ENCODE measurements around the gene ALDH8A1. TPM values are rescaled to one million over a fixed set of nuclear protein-coding genes. Genes with fewer than 3 reads are reported as not detected.

Gene ALDH8A1
- total and polyA plus RNA-seq, 7 donors: 0.58 to 3.8 (median 1.2) TPM; not detected in 2

GRCh38 chr6:134982161-134982560 lies 32.3 kb upstream of the ALDH8A1 start:
- no peaks in the 10 kb centered on the region for H3K4me1 ChIP-seq
- intact Hi-C loops (cut with DNase I): no loop called here
- H3K4me3 ChIP-seq: no peak overlapping the region
- 79 to 83% methylated on average over 3 of the region's 3 CpGs for WGBS, 2 donors
- no peak for DNase-seq
- H3K9me3 ChIP-seq: no peaks in the 10 kb centered on the region
- H3K36me3 ChIP-seq: peaks cover 0 to 87% (median 16%) of the 10 kb centered on the region in 4 donors
- TF ChIP-seq EP300 (IDR thresholded peaks at IDR 0.05): no peak
- no peak for TF ChIP-seq POLR2AphosphoS5 (IDR thresholded peaks at IDR 0.05)
- no peak for TF ChIP-seq POLR2A (IDR thresholded peaks at IDR 0.05)
- TF ChIP-seq CTCF (IDR thresholded peaks at IDR 0.05): no peak
- H3K27me3 ChIP-seq: no peaks in the 10 kb centered on the region
- no peak overlapping the region for H3K27ac ChIP-seq

- 49 to 65% methylated on average over 1 of the region's 1 CpG for whole genome bisulfite sequencing, 2 donors
Observed at GRCh38 chr6:134980846-134981245, 30.9 kb upstream of the ALDH8A1 start.

GRCh38 chr6:134979142-134979541 lies 29.2 kb upstream of the ALDH8A1 start:
- DNase-seq: no peak
- Histone ChIP-seq H3K36me3 (peaks cover 0 to 78% (median 8%) of the 10 kb centered on the region in 4 donors), H3K27ac (no peak overlapping the region), H3K9me3 (no peaks in the 10 kb centered on the region), H3K4me1 (no peaks in the 10 kb centered on the region), H3K27me3 (no peaks in the 10 kb centered on the region), H3K4me3 (no peak overlapping the region)
- TF ChIP-seq EP300 (IDR thresholded peaks at IDR 0.05) (no peak), CTCF (IDR thresholded peaks at IDR 0.05) (no peak), POLR2AphosphoS5 (IDR thresholded peaks at IDR 0.05) (no peak), POLR2A (IDR thresholded peaks at IDR 0.05) (no peak)
- intact Hi-C loops (cut with DNase I): no loop called here
- WGBS, 2 donors: 79 to 90% methylated on average over 6 of the region's 6 CpGs

More at GRCh38 chr6:134980846-134981245, 30.9 kb upstream of the ALDH8A1 start:
- DNase-seq: no peak
- H3K4me1 ChIP-seq: no peaks in the 10 kb centered on the region
- no peaks in the 10 kb centered on the region for H3K27me3 ChIP-seq
- H3K27ac ChIP-seq: no peak overlapping the region
- TF ChIP-seq POLR2AphosphoS5 (IDR thresholded peaks at IDR 0.05) (no peak), CTCF (IDR thresholded peaks at IDR 0.05) (no peak), POLR2A (IDR thresholded peaks at IDR 0.05) (no peak), EP300 (IDR thresholded peaks at IDR 0.05) (no peak)
- intact Hi-C loops (cut with DNase I): no loop called here
- no peak overlapping the region for H3K4me3 ChIP-seq
- H3K9me3 ChIP-seq: no peaks in the 10 kb centered on the region
- peaks cover 0 to 86% (median 16%) of the 10 kb centered on the region in 4 donors for H3K36me3 ChIP-seq

GRCh38 chr6:134974370-134974769 lies 24.5 kb upstream of the ALDH8A1 start:
- TF ChIP-seq CTCF (IDR thresholded peaks at IDR 0.05) (no peak), POLR2A (IDR thresholded peaks at IDR 0.05) (no peak), EP300 (IDR thresholded peaks at IDR 0.05) (no peak), POLR2AphosphoS5 (IDR thresholded peaks at IDR 0.05) (no peak)
- WGBS, 2 donors: 97 to 98% methylated on average over 1 of the region's 1 CpG
- H3K4me1 ChIP-seq: no peaks in the 10 kb centered on the region
- H3K36me3 ChIP-seq: peaks cover 0 to 56% (median 2%) of the 10 kb centered on the region in 4 donors
- H3K4me3 ChIP-seq: no peak overlapping the region
- H3K27ac ChIP-seq: no peak overlapping the region
- H3K27me3 ChIP-seq: no peaks in the 10 kb centered on the region
- no peaks in the 10 kb centered on the region for H3K9me3 ChIP-seq
- intact Hi-C loops (cut with DNase I): no loop called here
- DNase-seq: no peak

GRCh38 chr6:134967711-134968110 lies 17.8 kb upstream of the ALDH8A1 start:
- Histone ChIP-seq H3K27me3 (no peaks in the 10 kb centered on the region), H3K27ac (no peak overlapping the region), H3K9me3 (no peaks in the 10 kb centered on the region), H3K36me3 (peaks cover 0 to 42% (median 2%) of the 10 kb centered on the region in 4 donors), H3K4me3 (no peak overlapping the region), H3K4me1 (peaks cover 0 to 6% (median 0%) of the 10 kb centered on the region in 4 donors)
- intact Hi-C loops (cut with DNase I): no loop called here
- no peak for TF ChIP-seq POLR2A (IDR thresholded peaks at IDR 0.05)
- TF ChIP-seq EP300 (IDR thresholded peaks at IDR 0.05): no peak
- no peak for TF ChIP-seq POLR2AphosphoS5 (IDR thresholded peaks at IDR 0.05)
- no peak for TF ChIP-seq CTCF (IDR thresholded peaks at IDR 0.05)
- 93 to 95% methylated on average over 1 of the region's 1 CpG for WGBS, 2 donors
- DNase-seq: no peak
